Cardiac fibroblast (primary cell): ENCODE measurements around the gene NEDD4.
"Not testable (repeated sequence)": the region's sequence is repeated elsewhere in the genome, so short reads cannot be mapped to it uniquely, and the experiment has no call there.

ENCODE experiments used
- DNase-seq, 2 donors: peaks; one replicate each; pipeline versions ENCODE4 v3.0.0 to v3.0.0-alpha.2; 2010; ENCODE audit warnings: low read depth in 2 of 2
- H3K4me3 ChIP-seq, 2 donors: replicated peaks in 1 of 2; 1 replicate in 1 of 2; 2 replicates in 1 of 2; pipeline ENCODE4 v1.5.1; 2011; ENCODE audit warnings: low read depth in 2 of 2, low read length in 2 of 2, mild to moderate bottlenecking in 2 of 2, moderate library complexity in 1 of 2
- TF ChIP-seq, protein P1 (sequence below): IDR thresholded peaks from one replicate; pipeline ENCODE4 v1.5.1; 2011; ENCODE audit warnings: low read depth, mild to moderate bottlenecking, low read length, inconsistent platforms

NEDD4 gene

DNA sequence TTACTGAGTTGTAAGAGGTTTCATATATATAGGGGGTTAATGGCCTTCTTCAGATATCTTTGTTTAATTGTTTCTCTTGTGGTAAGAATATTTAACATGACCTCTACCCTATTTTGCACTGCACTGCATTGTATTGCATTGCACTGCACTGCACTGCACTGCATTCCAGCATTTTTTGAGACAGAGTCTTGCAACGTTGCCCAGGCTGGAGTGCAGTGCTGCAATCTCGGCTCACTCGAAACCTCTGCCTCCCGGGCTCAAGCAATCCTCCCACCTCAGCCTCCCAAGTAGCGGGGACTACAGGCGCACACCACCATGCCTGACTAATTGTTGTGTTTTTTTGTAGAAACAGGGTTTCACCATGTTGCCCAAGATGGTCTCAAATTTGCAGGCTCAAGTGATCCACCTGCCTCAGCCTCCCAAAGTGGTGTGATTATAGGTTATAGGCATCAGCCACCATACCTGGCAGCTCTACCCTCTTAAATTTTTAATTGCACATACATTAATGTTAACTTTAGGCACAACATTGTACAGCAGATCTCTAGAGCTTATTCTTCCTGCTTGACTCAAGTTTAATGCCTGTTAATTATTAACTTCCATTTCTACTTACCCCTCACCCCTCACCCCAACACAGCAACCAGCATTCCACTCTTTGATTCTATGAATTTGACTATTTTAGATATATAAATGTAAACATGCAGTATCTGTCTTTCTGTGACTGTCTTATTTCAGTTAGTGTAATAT is 38.4 kb downstream of the NEDD4 start:
- H3K4me3 ChIP-seq: no peak overlapping the region
- no peak for DNase-seq
- TF ChIP-seq, protein P1, sequence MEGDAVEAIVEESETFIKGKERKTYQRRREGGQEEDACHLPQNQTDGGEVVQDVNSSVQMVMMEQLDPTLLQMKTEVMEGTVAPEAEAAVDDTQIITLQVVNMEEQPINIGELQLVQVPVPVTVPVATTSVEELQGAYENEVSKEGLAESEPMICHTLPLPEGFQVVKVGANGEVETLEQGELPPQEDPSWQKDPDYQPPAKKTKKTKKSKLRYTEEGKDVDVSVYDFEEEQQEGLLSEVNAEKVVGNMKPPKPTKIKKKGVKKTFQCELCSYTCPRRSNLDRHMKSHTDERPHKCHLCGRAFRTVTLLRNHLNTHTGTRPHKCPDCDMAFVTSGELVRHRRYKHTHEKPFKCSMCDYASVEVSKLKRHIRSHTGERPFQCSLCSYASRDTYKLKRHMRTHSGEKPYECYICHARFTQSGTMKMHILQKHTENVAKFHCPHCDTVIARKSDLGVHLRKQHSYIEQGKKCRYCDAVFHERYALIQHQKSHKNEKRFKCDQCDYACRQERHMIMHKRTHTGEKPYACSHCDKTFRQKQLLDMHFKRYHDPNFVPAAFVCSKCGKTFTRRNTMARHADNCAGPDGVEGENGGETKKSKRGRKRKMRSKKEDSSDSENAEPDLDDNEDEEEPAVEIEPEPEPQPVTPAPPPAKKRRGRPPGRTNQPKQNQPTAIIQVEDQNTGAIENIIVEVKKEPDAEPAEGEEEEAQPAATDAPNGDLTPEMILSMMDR: no peak

DNA sequence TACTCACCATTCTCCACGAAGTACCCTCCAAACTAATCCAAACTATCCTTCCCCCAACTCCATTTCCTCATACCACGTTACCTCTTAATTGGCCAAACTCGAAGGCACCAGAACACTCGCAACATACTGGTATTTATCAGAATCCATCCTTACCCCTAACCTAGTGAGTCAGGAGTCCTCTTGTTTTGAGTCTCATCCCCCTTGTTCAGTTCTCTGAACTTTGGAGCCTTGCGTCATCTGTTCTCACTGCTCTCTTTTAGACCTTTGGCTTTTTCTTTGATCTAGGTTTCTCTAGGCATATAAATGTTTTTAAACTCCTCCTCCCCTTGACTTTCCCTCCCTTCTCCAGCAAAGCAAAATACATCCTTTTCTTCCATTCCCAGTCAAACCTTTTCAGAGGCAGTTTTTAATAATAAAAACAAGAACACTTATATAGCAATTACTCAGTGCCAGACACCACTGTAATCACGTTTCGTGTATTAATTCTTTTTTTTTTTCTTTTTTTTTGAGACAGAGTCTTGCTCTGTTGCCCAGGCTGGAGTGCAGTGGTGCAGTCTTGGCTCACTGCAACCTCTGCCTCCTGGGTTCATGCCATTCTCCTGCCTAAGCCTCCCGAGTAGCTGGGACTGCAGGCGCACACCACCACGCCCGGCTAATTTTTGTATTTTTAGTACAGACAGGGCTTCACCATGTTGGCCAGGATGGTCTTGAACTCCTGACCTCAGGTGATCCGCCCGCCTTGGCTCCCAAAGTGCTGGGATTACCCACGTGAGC is 40.7 kb downstream of the NEDD4 start:
- not testable (repeated sequence) for H3K4me3 ChIP-seq, DNase-seq

DNA sequence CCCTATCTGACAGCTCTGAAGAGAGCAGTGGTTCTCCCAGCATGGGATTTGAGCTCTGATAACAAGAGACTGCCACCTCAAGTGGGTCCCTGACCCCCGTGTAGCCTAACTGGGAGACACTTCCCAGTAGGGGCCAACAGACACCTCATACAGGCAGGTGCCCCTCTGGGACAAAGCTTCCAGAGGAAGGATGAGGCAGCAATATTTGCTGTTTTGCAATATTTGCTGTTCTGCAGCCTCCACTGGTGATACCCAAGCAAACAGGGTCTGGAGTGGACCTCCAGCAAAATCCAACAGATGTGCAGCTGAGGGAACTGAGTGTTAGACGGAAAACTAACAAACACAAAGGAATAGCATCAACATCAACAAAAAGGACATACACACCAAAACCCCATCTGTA is 48.8 kb downstream of the NEDD4 start:
- H3K4me3 ChIP-seq, DNase-seq: not testable (repeated sequence)

DNA sequence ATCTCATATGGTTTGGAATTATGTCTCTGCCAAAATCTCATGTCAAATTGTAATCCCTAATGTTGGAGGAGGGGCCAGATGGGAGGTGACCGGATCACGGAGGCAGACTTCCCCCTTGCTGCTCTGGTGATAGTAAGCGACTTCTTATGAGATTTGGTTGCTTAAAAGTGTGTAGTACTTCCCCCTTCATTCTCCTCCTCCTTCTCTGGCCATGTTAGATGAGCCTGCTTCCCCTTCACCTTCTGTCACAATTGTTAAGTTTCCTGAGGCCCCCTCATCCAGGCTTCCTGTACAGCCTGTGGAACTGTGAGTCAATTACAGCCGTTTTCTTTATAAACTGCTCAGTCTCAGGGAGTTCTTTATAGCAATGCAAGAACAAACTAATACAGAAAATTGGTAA is 51.1 kb downstream of the NEDD4 start:
- H3K4me3 ChIP-seq: no peak overlapping the region
- TF ChIP-seq, protein P1: no peak
- DNase-seq: no peak

DNA sequence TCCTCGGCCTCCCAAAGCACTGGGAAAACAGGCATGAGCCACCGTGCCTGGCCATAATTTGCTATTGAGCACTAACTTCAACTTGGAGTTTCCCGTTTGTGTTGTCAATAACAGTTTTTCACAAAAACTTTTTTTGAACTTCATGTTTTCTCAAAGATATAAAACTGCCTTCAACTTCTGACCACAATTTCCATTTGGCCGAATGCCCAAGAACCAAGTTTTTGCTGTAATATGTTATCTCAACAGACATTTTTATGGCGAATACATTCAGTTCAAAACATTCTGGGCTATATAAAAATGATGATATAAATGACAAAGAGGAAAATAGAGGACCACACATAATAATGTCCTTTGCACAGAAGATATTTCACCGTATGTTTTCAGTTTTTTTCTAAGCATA is 56.4 kb downstream of the NEDD4 start:
- H3K4me3 ChIP-seq: no peak overlapping the region
- TF ChIP-seq, protein P1: no peak
- peak; percentile 69 to 79 for DNase-seq

DNA sequence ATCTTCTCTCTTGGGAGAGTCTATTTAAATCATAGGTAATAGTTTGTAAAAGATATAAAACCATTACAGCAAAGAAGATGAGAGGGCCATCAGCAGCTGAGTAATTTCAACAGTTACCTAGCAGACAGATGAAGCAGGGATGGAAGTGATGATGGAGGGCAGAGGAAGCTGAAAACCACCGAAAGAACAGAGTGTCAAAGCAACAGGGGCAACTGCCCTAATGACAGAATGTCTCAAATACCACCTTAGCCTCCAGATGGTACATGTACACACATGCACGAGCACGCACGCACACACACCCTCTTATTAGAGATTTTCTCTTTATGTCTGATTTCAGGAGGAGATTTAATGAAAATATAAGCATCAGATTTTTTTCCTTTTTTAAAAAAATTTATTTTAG is 64.5 kb downstream of the NEDD4 start:
- no peak for DNase-seq
- no peak overlapping the region for H3K4me3 ChIP-seq
- TF ChIP-seq, protein P1: no peak

DNA sequence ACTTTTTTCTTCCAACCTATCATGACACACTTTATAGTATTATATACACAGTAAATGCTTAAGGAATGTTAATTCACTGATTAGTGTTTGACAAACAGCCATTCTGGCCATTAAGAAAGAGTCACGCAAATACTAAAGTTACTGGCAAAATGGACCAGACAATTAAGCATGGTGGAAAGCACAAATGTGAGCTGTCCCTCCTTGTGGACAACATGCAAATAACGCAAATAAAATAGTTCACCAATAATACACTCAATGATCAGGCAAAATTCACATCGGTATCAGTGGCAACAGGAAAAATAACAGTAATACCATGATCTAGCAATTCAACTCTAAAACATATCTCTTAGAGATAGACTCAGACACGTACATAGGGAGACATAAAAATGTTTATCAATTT is 71.7 kb downstream of the NEDD4 start:
- TF ChIP-seq, protein P1: no peak
- no peak for DNase-seq
- H3K4me3 ChIP-seq: no peak overlapping the region

DNA sequence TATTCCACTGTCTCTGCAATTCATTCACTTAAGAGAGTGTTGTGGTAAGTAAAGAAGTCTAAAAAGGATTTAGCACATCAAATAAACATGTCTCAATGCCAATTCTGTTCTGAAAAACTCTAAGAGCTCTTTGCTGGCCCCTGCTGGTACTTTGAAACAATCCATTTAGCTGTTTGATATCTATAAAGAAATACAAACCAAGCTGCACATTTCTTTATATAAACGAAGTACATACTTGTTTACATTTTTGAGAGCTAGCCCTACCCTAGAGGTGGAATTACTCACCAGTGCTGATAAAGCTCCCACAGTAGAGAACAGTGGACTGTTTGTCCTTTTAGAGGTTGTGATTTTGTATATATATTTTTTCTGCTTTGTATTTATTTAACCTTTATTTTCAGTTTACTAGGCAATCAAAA is 75.5 kb downstream of the NEDD4 start:
- TF ChIP-seq, protein P1: peak; percentile 64
- peak; percentile 90 to 93 for DNase-seq

More for the DNA sequence above, 75.5 kb downstream of the NEDD4 start:
- H3K4me3 ChIP-seq: no peak overlapping the region
